NCI-H1105 (cell line): ENCODE results near the gene ZNF513.
"Not testable (repeated sequence)": the region's sequence is repeated elsewhere in the genome, so short reads cannot be mapped to it uniquely, and the experiment has no call there.

Source experiments
- DNase-seq: peaks from one replicate; lab custom pipeline; 2025; lab: John Stamatoyannopoulos, UW

ZNF513 gene, protein sequence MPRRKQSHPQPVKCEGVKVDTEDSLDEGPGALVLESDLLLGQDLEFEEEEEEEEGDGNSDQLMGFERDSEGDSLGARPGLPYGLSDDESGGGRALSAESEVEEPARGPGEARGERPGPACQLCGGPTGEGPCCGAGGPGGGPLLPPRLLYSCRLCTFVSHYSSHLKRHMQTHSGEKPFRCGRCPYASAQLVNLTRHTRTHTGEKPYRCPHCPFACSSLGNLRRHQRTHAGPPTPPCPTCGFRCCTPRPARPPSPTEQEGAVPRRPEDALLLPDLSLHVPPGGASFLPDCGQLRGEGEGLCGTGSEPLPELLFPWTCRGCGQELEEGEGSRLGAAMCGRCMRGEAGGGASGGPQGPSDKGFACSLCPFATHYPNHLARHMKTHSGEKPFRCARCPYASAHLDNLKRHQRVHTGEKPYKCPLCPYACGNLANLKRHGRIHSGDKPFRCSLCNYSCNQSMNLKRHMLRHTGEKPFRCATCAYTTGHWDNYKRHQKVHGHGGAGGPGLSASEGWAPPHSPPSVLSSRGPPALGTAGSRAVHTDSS

GRCh38 chr2:27380626-27381545 lies at the start of gene ZNF513:
Gene ZNF513, minus strand, starts transcription at chr2:27380734. Its CDS starts 208 bp downstream, at chr2:27380526.
- DNase-seq = peak; percentile 94

DNA sequence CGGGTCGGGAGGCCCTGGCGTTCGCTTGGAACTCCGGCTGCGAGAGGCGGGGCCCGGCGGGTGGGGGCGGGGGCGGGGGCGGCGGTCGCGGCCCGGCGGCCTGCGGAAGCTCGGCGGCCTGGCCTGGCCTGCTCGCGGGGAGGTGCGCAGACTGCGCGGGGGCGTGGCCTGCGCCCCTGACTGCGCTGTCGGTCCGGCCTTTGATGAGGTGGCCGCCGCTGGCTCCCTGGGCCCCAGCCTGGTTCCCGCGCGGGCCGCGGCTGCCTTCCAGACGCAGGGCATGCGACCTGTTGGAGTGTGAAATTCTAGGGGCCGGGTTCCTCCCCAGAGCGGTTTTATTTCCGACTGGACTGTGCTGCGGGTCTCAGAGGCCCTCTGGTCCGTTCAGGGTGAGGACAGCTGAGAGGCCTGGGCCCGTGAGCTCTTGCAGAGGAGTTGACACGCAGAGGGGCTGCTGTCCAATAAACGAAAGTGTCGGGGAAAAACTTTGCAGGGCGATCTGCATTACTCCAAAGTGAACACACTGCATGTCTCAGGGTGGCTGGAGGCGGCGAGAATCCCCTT lies 48.5 kb upstream of the ZNF513 start:
- peak; percentile 53 for DNase-seq

DNA sequence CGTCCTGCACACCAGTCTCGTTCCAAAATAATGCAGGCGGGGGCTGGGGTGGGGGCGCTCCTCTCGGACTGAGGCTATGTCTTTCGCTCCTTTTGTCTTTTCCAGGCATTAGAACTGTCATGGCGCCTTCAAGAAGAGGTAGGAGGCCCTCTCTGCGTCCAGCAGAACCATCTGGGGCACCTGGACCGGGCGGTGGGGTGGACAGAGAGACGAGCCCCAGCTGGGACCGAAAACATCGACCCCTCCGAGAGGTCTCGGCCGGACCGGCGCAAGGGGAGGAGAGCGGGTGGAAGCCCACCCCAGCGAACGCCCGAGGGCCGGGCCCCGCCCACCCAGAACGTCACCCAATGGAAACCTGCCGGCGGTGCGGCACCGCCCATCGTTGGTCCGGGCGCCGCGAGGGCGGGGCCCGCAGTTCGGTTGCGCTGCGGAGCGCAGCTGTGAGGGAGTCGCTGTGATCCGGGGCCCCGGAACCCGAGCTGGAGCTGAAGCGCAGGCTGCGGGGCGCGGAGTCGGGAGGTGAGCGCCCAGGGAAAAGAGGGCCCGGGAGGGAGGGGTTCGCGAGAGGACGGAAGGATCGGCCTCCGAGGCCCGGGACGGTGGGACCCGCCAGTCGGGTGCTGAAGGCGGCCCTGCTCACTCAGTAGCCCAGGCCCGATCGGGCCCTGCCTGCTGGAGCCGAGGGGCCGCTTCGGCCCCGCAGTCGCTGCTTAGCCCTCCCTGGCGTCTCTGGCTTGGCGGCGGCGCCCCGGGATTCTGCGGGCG lies 47.9 kb upstream of the ZNF513 start, which contains the start of gene NRBP1:
TSS of gene NRBP1 (plus strand) at position 419 of the 765 bp plus-strand sequence. CDS start 4,643 bp downstream, outside the sequence.
- DNase-seq = peak; percentile 77

DNA sequence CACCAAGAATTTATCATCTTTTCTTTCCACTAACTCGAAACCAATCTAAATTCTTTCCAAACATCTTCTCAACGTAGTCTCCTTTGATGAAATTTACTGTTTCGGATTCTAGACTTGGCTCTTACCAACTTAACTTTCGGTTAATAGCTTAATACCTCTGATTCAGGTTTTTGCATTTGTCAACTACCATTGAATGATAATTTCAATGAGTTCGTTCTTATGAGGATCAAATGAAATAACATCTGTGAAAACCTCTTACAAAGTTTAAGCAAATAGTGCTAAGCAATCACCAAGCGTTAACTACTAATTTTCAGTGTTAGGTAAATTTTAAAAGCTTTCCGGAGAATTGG lies 47.3 kb upstream of the ZNF513 start:
- no peak for DNase-seq

GRCh38 chr2:27425039-27425438 lies 44.5 kb upstream of the ZNF513 start:
- DNase-seq = not testable (repeated sequence)

DNA sequence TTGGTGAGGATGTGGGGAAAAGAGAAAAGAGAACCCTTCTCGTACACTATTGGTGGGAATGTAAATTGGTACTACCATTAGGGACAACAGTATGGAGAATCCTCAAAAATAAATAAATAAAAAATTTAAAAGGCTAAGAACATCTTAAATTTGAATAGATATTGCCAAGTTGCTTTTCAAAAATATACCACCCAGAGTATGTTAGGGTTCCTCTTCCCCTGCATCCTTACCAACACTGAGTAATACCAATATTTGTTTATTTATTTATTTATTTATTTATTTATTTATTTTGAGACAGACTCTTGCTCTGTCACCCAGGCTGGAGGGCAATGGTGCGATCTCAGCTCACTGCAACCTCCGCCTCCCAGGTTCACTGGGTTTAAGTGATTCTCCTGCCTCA lies 42.4 kb upstream of the ZNF513 start:
- no peak for DNase-seq

- no peak for DNase-seq
Measured at GRCh38 chr2:27421660-27422250, 41.2 kb upstream of the ZNF513 start.

DNA sequence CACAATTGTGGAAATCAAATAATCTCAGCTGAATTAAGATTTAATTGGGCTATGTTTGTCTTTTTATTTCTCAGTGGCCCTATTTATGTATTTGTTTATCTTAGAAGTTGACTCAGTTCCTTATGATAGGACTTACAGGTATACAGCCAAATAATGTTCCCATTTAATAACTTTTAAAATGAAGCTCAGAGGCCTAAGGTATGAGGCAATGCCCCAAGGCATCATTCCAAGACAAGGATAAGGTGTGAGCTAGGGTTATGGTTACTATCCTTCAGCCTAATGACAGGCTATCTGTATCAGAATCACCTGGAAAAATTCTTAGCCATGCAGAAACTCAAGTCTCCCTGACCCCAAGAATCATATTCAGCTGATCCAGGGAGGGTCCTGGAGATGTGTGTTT lies 40.5 kb upstream of the ZNF513 start:
- no peak for DNase-seq

DNA sequence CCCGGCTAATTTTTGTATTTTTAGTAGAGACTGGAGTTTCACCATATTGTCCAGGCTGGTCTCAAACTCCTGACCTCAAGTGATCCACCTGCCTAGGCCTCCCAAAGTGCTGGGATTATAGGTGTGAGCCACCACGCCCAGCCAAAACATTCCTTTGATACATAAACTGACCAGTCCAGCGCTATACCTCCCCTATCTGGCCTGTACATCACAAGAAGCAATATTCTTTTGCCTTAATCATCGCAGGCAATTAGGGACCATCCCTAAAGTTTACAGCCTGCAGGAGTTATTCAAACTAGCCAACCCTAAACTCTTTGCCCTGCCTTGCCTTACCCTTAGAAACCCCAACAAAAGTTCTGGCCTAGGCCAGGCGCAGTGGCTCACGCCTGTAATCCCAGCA lies 35.6 kb upstream of the ZNF513 start:
- DNase-seq = no peak

DNA sequence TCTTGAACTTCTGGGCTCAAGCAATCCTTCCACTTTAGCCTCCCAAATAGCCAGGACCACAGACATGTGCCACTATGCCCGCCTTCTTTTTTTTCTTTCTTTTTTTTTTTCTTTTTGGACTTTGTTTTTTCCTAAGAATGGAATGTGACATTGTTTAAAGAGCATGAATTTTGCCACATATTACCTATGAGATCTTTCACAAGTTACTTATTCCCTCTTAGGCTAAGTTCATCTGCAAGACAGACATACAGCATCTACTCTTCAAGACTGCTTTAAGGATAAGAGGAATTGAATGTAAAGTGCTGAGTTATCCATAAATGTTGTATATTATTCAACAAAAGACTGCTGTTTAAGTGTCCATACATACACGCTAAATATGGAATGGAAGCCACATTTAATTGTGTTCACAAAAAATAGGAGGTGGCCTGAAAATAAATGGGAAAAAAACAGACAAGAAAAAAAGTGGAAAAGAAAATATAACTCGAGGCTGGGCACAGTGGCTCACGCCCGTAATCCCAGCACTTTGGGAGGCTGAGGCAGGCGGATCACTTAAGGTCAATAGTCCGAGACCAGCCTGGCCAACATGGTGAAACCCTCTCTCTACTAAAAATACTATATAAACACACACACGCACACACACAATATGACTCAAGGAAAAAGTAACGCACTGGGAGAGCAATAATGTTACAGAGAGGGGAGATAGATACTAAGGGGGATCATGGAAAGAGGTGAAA lies 32.1 kb upstream of the ZNF513 start:
- DNase-seq = no peak

DNA sequence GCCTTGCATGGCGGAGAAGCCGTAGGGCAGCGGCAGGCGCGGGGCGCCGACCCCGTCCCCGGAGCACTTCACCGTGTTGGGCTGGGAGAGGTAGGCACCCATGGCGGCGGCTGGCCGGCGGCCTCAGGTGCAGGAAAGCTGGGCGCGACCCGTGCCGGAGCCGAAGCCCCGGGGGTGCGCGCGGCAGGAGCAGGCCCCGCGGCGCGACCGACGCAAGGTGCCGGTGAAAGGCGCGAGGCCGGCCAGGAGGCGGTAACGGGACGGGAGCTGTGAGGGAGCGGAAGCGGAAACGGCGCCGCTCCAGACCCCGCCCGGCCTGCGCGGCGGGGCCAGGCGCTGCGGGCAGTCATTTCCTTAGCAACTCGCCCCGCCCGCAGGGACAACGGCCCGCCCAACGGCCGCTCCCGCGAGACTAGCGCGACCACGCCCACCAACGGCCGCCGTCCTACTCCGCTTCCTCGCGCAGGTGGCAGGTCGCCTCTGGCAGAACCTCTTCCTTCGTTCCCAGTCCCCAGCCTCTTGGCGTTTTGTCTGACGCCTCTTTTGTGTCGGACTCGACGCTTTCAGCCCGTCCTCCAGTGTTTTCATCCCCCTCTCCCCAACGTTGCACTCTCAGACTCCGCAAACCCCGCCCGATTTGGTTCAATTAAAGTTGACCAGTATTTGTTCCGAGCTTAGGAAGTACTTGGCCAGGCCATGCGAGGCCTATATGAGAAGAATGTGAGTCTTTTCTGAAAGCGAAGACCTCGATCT lies 29.0 kb upstream of the ZNF513 start, which contains the start of gene PPM1G:
TSS of gene PPM1G (minus strand) at position 271 of the 753 bp plus-strand sequence. CDS start at position 102, 169 bp downstream.
- peak; percentile 92 for DNase-seq

- no peak for DNase-seq
Measured at GRCh38 chr2:27408601-27409320, 28.2 kb upstream of the ZNF513 start.

DNA sequence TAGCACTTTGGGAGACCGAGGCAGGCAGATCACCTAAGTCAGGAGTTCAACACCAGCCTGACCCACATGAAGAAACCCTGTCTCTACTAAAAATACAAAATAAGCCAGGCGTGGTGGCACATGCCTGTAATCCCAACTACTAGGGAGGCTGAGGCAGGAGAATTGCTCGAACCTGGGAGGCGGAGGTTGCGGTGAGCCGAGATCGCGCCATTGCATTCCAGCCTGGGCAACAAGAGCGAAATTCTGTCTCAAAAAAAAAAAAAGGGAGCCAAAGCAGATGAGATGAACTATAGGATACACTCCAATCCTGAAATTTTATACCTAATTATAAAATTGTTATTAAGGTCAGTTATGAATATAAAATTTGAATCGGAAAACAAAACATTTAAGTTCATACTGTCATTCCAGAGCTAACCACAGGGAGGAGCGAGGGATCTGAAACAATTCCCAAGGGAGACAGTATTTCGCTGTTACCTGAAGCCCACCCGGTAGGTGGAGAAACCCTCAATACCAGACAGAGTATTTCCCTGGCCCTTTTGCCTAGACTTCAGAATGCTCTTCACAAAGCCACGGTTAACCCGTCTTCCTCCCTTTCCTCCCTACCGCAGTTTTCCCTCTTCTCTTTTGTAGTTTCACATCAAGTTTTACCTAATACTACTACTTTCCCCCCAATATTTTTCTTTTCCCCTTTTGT lies 27.4 kb upstream of the ZNF513 start:
- peak; percentile 72 for DNase-seq

- DNase-seq = no peak
Measured at GRCh38 chr2:27400348-27401135, 20.0 kb upstream of the ZNF513 start.

DNA sequence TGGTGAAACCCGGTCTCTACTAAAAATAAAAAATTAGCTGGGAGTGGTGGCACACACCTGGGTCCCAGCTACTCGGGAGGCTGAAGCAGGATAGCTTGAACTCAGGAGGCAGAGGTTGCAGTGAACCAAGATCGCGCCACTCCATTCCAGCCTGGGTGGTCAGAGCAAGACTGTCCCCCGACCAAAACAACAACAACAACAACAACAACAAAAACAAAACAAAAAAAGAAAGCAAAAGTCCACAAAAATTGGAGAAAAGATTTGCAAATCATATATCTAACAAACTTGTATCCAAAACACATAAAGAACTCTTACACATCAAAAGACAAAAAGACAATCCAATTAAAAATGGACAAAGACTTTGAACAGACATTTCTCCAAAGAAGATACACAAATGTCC lies 18.4 kb upstream of the ZNF513 start:
- DNase-seq = no peak

GRCh38 chr2:27393225-27393624 lies 12.7 kb upstream of the ZNF513 start:
- DNase-seq = no peak
